Neural cell (in vitro differentiated cells): ENCODE data around the gene ANKRD62.

ENCODE experiments used
- CTCF ChIP-seq: fragments of 450-650 bp; IDR thresholded peaks from 2 replicates; pipeline ENCODE4 v1.5.1; 2014; ENCODE audit warnings: antibody characterized with exemption, mild to moderate bottlenecking, moderate library complexity; ENCODE audit not compliant: poor library complexity, severe bottlenecking
- EP300 ChIP-seq: fragments of 450-650 bp; conservative IDR thresholded peaks from 2 replicates; pipeline ENCODE4 v1.6.1; 2014; ENCODE audit warnings: antibody characterized with exemption, mild to moderate bottlenecking, moderate library complexity; ENCODE audit not compliant: poor library complexity, severe bottlenecking
- EZH2 ChIP-seq: fragments of 200-600, 300-800 bp; shearing (Covaris generic), sonication (generic); IDR thresholded peaks from 2 replicates; pipeline ENCODE4 v1.6.1; 2014; ENCODE audit warnings: antibody characterized with exemption, low read length, borderline replicate concordance, mild to moderate bottlenecking; ENCODE audit not compliant: insufficient read depth, poor library complexity, severe bottlenecking
- POLR2AphosphoS5 ChIP-seq: IDR thresholded peaks from 2 replicates; pipeline ENCODE4 v1.6.1; 2012
- RAD21 ChIP-seq: fragments of 450-650 bp; conservative IDR thresholded peaks from 2 replicates; pipeline ENCODE4 v1.6.1; 2014; ENCODE audit warnings: antibody characterized with exemption, mild to moderate bottlenecking, moderate library complexity

GRCh38 chr18:12057419-12058039 is 36.1 kb upstream of the ANKRD62 start:
- TF ChIP-seq EP300 = no peak
- TF ChIP-seq CTCF = no peak
- no peak for TF ChIP-seq EZH2
- no peak for TF ChIP-seq RAD21
- TF ChIP-seq POLR2AphosphoS5 = no peak
